ENCODE data around the gene LEMD1.

DNA sequence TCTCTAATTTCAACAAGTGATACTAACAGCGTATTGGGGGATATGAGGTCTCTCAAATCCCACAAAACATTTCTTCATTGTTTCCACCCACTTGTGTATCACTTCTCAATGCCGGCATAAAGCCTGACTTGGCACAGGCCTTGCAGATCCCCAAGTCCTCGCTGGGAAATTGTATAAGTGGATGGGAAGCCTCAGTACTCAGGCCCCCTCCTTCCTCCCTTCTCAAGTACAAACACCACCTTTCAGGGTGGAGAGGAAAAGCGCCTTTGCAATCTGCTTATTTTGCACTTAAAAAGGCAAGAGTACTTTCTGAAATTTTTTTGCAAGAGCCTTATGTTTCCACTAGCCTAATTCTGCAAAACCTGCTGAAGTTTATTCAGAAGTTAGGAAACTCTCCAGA, 39.3 kb downstream of the LEMD1 start:
- TF ChIP-seq EZH2 (IDR thresholded peaks at IDR 0.05; ENCODE audit: insufficient read depth, poor library complexity, severe bottlenecking) (no peak), EZH2phosphoT487 (IDR thresholded peaks at IDR 0.05; ENCODE audit: insufficient read depth, low read depth) (no peak)
